Left lobe of liver (tissue), 2 donors: ENCODE data around the gene SLCO3A1. TPM values are rescaled to one million over a fixed set of nuclear protein-coding genes. Genes with fewer than 3 reads are reported as not detected.
A peak's percentile ranks its signal among the peaks of the same experiment; 100 is the strongest.

Experiments
- ATAC-seq: fragments of 200-7000 bp; cut with Tn5 transposase; one replicate; pipeline ENCODE4 v1.9.1; 2020; ENCODE audit warnings: mild to moderate bottlenecking, moderate library complexity
- DNase-seq: peaks from one replicate; pipeline ENCODE4 v3.0.0-alpha.2; 2020; ENCODE audit warnings: low spot score
- total RNA-seq: library from RNA; stranded (reverse); gene quantifications from one replicate; pipeline ENCODE4 v1.2.1, GENCODE V29; 2021
- donor health status: DM: no; HTN: no; CAD: no; lungs with moderate emphysema.
- donor health status: DM: no; HTN: yes; CAD: no.

The SLCO3A1 gene
- total RNA-seq, 1 donor from 2014 or later: 3.4 TPM

DNA sequence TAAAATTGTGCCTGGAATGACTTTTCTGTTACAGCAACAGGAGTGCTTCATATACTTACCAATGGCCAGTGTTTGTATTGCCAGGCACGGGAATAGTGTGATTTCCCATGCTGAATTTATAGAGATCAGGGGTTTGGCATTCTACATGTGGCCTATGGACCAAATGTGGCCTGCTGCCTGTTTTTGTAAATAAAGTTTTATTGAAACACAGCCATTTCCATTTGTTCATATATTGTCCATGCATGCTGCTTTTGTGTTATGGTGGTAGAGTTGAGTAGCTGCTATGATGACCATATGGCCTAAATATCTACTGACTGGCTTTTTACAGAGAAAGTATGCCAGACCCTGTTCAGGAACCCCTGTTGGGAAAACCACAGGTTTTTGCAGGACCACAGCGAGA, 55.6 kb downstream of the SLCO3A1 start:
- no peak for DNase-seq
- no peak for ATAC-seq

DNA sequence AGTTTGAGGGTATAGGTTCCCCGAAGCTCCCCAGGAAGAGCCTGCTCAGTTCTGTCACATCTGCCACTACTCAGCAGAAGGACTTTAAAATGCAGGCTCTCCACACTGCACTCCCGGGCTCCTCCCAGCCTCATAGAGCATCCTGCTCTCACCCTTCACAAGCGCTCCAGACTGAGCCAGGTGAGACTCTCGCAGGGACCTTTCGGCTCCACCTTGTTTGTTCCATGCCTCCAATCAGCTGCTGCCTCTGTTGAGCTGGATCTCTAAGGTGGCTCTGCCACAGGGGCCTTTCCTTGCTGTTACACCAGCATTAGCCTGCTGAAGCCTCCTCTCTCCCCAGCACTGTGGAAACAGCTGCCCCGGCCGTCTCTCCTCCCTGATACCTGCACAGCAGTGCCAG, 56.1 kb downstream of the SLCO3A1 start:
- ATAC-seq (no peak), DNase-seq (no peak)

DNA sequence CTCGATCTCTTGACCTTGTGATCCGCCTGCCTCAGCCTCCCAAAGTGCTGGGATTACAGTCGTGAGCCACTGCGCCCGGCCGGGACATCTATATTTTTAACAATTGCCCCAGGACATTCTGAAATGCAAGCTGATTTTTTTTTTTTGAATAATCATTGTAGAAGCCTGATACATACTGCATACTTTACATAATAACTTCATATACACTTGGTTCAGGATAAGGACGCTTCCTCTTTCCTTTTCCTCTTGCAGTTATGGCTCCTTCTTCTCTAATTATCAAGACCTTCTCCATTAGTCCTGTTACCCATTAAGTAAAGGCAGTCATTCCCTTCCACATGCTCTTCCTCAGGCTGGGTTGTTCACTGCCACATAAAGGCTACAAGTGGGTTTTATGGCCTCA, 58.3 kb downstream of the SLCO3A1 start:
- no peak for ATAC-seq
- no peak for DNase-seq

DNA sequence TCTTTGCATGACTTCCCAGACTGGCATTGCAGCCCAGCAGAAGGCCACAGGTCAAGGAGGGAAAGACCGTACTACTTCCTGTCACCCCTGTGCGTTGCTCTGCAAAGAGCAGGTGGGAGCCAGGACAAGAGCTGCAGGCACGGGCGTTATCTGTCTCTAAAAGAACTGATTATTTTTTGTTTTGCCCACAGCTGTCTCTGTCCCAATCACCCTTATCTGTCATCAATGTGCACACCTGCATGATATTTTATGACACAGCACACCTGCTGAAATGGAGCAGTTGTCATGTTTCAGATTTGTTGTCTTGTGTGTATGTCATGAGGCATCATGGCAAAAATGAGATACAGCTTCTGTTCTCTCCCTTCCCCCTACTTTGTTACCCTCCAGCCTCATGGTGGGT, 58.8 kb downstream of the SLCO3A1 start:
- ATAC-seq (no peak), DNase-seq (no peak)

DNA sequence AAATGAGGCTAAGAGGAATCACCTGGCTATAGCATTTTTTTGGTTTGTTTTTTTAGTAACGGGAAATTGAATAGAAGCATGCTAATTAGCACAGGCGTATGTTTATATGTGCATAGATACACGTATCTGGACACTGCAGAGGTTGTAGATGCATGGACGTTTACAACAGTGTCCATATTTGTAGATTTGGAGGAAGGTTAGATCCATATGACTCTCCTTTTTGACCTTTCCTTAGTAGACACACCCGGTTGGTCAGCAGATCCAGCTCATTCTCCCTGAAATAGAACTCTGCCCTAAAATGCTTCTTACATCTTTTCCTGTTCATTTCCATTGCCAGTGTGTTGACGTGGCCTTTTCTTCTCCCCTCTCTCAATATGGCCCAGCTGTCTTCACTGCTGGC, 60.1 kb downstream of the SLCO3A1 start:
- ATAC-seq (no peak), DNase-seq (no peak)

DNA sequence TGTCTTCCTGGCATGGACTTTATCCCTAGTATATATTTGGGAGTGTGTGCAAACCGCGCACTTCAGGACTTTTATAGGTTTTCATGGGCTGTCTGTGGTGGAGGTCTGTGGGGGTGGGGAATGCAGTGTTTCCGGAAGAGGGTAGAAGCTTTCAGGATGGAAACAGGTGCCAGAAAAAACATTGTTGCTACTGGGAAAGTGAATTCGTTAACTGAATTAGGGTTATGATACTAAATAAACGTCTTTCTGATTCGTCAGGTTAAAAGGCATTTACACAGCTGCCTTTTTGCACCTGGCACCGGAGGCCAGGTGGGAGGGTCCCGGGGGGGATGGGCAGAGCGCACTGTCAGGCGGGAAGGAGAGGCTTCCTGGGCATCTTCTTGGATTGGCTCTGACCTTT, 62.1 kb downstream of the SLCO3A1 start:
- ATAC-seq (no peak), DNase-seq (no peak)

DNA sequence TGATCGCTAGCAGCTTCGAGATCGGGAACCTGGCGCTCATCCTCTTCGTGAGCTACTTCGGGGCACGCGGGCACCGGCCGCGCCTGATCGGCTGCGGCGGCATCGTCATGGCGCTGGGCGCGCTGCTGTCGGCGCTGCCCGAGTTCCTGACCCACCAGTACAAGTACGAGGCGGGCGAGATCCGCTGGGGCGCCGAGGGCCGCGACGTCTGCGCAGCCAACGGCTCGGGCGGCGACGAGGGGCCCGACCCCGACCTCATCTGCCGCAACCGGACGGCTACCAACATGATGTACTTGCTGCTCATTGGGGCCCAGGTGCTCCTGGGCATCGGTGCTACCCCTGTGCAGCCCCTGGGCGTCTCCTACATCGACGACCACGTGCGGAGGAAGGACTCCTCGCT, 62.5 kb downstream of the SLCO3A1 start:
- DNase-seq: no peak

DNA sequence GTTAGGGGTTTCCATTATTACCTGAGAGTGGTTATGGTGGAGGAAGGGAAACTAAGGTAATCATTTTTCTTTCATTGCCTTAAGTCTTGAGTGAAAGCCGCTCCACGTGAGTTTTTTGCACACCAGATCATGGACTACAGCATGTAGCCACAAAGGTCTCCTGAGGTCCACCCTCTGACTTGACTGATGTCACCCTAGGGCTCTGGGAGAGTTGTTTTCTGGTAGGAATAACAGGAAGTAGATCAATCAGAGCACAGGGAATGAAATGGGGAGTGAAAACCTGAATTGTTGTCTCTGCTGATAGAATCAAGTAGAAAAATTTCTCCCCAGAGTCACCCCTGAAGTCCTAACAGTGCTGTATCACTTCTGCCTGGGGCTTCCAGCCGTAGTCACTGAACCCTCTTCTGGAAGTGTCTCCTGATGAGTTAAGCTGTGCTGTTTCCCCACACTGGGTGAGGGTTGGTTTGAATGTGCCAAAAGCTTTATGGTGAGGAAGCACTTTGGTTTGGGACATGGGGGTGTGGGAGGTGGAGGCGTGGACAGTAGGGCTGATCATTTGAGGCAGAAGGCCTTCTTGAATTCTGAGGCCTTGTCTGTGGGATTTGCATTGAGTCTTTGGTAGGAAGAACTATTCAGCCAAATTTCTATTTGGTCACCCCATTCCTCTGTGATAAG, 64.3 kb downstream of the SLCO3A1 start:
- ATAC-seq (no peak), DNase-seq (no peak)

More for the DNA sequence above, 62.5 kb downstream of the SLCO3A1 start:
- no peak for ATAC-seq

DNA sequence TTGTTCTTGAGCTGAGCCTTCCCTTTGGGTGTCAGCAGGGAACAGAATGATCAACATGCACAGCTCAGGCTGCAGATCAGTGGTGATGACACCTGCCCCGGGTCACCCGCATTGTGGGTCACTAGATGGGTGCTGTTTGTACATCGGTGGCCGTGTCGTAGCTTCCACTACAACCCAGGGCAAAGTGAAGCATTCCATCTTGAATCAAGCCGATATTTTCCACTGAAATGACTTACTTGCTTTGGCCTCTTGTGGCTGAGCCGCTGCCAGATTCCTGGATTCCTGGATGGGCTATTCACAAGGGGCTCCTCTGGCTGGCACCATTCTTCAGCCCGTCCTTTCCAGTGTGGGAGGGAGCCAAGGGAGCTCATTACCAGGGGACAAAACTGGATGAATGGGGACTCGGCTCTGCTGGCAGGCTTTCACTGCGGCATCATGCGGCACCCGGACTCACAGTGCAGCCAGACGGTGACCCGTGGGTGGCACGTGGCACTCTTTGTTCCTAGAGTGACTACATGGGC, 65.6 kb downstream of the SLCO3A1 start:
- no peak for ATAC-seq

DNA sequence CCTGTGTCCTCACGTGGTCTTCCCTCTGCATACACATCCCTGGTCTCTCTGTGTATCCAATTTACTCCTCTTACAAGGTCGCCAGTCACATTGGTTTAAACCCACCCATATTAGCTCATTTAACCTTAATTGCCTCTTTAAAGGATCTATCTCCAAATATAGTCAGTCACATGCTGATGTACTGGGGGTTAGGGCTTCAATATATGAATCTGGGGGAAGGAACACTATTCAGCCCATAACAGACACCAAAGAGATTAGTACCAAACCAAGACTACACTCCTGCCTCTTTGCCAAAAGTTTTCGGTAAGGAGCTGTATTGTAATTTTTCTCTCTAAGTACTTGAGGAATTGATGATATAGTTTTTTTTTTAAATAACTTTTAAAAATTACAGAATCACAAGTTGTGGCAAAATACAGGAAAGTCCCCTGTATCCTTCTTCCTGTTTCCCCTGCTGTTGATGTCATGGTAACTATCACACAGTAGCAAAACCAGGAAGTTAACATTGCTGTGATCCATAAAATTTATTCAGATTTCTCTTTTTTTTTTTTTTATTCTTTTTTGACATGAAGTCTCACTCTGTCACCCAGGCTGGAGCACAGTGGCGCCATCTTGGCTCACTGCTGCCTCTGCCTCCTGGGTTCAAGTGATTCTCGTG, 67.8 kb downstream of the SLCO3A1 start:
- peak; percentile 49 for ATAC-seq
- no peak for DNase-seq

More for the DNA sequence above, 65.6 kb downstream of the SLCO3A1 start:
- DNase-seq: no peak

DNA sequence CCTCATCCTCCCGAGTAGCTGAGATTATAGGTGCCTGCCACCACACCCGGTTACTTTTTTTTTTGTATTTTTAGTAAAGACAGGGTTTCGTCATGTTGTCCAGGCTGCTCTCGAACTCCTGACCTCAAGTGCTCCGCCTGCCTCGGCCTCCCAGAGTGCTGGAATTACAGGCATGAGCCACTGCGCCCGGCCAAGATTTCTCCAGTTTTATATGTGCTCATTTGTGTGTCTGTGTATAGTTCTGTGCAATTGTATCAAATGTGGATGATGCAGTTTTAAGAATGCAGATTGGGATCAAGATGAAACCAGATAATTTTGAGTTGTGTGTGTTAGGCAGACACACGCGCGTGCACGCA, 68.3 kb downstream of the SLCO3A1 start:
- DNase-seq (no peak), ATAC-seq (no peak)

DNA sequence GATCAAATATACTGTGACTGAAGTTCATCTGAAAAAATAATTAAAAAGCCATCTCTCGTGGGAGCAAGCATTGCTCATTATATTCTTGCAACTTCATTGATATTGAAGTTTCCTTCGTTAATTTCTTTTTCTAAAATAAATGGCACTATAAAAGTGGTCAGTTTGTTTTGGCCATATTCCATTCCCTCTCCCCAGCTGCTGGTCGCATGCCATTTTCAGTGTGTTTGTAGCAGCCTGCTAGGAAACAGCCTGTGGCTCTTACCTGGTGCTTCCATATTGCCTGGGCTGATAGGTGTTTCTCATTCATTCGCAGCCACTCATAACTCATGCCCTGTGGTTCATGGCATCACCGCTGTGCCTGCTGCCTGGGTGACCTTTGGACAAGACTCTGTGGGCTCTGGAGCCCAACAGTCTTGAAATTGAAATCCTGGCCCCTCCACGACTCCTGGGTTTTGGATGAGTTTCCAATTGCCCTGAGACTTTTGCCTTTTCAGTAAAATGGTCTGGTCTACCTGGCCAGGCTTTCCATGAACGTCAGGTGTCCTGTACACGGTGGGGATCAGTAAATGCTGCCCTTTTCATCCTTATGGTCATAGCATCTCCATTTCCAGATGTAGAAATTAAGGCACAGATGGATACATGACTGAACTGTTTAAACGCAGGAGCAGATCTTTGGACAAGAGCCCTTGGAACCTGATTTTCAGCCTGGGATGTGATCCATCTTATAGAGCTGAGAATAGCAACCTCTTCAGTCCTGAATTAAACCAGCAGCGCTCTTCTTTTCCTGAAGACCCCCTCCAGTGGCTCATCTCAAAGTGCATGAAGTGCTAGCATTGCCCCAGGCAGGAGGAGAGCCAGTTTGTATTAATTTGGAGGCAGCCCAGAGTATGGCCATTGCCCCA, 69.4 kb downstream of the SLCO3A1 start:
- DNase-seq (no peak), ATAC-seq (no peak)

DNA sequence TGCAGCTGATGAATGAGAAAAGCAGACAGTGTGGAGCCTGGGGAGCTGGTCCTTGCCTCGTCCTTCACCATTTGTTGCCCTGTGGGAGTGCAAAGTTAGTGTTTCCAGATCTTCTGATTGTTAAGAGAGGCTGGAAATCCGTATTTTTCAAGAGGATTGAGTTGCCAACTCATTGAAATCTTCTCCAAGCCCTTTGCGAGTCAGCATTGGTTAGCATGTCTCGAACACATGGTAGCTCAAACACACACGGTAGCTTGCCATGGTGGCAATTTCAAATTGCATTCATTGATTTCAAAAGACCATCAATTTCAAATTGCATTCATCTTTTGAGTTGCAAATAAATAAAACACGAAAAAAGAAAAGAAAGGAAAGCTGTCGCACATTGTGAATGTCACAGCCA, 70.7 kb downstream of the SLCO3A1 start:
- ATAC-seq (no peak), DNase-seq (no peak)

DNA sequence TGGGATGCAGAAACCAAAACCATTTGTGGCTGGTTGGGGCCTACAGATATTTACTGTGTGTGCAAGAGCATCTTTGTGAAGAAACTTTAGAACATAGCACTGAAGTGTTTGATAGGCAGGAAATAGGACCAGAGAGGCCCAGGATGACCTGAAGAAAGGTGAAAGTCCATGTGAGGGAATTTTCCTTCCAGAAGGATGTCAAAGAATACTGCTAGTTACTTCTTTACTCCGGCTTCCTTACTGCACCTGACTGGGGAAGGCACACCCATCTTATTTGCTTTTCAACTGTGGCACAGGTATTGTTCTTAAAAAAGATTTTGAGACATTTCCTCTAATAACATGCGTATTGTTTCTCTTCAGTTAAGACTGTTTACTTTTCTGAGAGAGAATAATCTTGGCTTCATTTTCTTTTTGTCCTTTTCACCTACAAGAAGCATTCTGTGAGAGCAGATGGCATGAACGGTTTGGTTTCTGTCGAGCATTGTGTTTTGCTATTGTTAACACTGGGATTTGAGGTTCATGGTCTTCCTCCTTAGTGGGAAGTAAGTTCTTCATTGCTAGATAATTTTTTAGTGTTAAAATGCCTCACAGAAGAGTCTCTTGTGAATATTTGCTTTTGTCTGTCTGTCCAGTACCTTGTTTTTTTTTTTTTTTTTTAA, 71.5 kb downstream of the SLCO3A1 start:
- DNase-seq (no peak), ATAC-seq (no peak)

DNA sequence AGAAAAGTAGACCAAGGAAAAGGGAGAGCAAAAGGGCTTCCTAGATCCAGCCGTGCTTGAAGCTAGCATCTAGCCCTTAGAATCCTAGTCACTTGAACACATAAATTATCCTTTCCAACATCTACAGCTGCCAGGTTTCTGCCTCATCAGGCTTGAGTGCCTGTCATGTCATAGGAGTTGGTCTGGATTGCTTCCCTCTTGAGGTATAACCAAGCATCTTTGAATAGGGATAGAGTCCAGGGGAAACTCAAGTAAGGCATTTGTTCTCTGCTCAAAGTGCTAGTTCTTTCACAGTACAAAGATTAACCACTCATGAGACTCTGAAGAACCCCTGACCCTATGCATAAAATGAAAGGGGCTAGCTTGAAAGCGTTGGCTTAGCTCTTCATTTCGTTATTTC, 72.3 kb downstream of the SLCO3A1 start:
- no peak for ATAC-seq
- no peak for DNase-seq

DNA sequence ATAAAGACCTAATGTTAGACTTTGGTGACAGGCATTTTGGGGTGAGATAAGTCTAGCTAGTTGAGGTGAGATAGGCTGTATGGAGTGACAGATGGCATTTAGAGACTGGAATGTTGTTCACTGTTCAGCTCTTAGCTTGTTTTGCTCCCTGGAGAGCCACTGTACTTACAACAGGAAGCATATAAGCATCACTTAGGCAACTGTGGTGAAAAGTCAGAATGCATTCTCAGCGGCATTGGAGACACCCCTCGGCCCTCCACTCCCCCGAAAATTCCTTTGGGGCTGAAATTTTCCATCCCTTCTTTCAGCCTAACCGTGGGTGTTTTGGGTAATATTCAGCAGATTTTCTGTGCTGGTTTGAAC, 73.4 kb downstream of the SLCO3A1 start:
- no peak for DNase-seq
- ATAC-seq: no peak

DNA sequence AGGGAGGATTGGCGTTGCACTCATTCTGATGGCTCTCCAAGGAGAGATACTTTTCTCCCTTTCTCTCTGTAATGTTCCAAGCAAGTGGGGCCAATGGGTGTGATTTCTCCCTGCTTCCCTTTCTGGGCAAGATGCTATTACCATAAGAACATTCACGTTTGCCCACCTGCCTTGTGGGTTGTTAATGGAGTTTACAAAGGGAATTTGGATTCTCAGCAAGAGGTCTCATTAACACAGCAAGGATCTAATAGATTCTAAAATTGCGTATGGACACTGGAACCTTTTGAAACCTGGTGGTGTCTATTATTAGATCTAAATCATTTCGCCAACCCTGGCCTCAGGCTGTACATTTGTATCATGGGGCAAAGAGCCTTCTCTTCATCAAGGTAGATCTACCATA, 74.1 kb downstream of the SLCO3A1 start:
- DNase-seq (no peak), ATAC-seq (no peak)

DNA sequence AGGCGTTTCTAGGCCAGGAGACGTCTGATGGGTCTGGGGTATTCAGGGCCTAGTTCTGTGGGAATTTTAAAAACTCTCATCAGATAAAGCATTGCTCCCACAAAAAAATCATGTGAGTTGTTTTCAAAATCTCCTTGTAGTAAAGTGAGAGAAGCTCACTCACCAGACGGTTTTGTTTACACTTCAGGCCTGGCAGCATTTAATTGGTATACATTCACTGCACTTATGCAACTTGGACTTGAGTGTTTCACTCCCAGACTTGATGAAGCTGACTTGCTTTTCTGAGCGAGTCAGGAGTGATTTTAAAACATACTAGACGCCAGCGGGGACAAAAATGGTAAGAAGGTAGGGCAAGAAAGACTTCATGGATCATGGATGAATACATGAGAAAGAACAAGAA, 75.2 kb downstream of the SLCO3A1 start:
- no peak for DNase-seq
- no peak for ATAC-seq

DNA sequence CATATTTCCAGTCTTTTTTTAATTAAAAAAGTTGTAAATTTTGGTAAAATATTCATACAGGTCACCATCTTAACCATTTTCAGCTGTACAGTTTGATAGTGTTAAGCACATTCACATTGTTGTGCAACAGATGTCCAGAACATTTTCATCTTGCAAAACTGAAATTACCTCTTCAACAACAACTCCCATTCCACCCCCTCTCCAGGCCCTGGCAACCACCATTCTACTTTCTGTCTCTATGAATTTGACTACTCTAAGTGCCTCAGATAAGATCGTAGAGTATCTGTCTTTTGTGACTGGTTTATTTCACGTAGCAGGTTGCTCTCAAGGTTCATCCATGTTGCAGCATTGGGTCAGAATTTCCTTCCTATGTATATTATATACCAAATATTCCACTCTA, 76.0 kb downstream of the SLCO3A1 start:
- no peak for DNase-seq
- ATAC-seq: no peak

DNA sequence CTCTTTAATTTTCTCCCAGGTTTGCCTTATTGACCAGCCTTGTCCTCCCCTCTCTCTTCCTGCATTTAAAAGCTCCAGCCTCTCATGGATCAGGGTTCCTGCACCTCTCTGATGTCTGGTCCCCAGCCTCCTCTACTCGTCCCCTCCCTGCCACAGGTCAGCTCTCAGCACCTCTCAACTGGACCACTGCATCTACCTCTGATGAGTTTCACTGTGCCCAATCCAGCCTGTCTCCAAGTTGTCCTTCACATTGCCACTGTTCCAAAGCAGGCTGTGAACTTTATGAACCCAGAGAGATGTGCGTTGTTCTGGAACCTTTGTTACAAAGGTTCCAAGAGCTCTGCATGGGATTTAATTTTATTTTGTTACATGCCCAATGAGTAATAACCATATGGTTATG, 76.6 kb downstream of the SLCO3A1 start:
- DNase-seq: no peak
- ATAC-seq: no peak

DNA sequence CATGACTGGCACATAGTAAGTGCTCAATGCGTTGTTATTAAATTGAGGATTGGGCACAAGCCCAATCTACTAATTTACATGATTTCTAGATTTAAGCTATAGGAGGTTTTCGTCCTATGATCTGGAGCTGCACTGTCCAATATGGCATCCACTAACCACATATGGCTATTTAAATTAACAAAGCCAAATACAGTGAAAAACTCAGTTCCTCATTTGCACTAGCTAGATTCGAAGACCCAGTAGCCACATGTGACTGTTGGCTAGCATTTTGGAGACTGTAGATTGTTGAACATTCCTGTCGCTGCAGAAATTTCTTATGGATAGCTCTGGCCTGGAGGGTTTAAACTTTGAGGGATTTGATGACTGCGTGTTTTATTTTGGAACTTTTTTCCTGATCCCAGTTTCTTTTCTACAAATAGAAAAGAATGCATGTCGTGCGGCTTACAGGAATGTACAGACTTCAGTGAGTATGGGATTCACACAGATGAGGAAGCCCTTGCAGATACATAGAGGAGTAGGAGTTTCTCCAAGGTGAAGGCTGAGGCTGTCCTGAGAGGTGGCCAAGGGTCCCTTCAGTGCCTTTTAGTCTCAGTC, 82.8 kb downstream of the SLCO3A1 start:
- ATAC-seq (no peak), DNase-seq (no peak)
